Fibroblast of lung (primary cell): Measurements from ENCODE around the gene VAV2.

Experiments
- EZH2 ChIP-seq: IDR thresholded peaks from 2 replicates; pipeline ENCODE4 v1.5.1; 2012; ENCODE audit warnings: low read length, control low read depth, mild to moderate bottlenecking; ENCODE audit errors: missing control alignments
- TF ChIP-seq, protein P1 (sequence below), 2 donors: IDR thresholded peaks in 1 of 2; conservative IDR thresholded peaks in 1 of 2; 1 replicate in 1 of 2; 2 replicates in 1 of 2; pipeline ENCODE4 v1.5.1; 2011 to 2012; ENCODE audit warnings: low read length in 2 of 2, control low read depth in 1 of 2, inconsistent platforms in 1 of 2, low read depth in 1 of 2, mild to moderate bottlenecking in 1 of 2

- TF ChIP-seq, protein P1, sequence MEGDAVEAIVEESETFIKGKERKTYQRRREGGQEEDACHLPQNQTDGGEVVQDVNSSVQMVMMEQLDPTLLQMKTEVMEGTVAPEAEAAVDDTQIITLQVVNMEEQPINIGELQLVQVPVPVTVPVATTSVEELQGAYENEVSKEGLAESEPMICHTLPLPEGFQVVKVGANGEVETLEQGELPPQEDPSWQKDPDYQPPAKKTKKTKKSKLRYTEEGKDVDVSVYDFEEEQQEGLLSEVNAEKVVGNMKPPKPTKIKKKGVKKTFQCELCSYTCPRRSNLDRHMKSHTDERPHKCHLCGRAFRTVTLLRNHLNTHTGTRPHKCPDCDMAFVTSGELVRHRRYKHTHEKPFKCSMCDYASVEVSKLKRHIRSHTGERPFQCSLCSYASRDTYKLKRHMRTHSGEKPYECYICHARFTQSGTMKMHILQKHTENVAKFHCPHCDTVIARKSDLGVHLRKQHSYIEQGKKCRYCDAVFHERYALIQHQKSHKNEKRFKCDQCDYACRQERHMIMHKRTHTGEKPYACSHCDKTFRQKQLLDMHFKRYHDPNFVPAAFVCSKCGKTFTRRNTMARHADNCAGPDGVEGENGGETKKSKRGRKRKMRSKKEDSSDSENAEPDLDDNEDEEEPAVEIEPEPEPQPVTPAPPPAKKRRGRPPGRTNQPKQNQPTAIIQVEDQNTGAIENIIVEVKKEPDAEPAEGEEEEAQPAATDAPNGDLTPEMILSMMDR (conservative IDR thresholded peaks at IDR 0.05 in 1 of 2, IDR thresholded peaks at IDR 0.05 in 1 of 2; ENCODE audit: low read depth in 1 of 2, low read length in 2 of 2) = no peak
- TF ChIP-seq EZH2 = no peak
Observed at GRCh38 chr9:133852431-133852830, 139.7 kb downstream of the VAV2 start.
